Measurements from ENCODE around the gene MT1A. TPM values are rescaled to one million over a fixed set of nuclear protein-coding genes. Genes with fewer than 3 reads are reported as not detected.
A peak's percentile ranks its signal among the peaks of the same experiment; 100 is the strongest.

Gene MT1A
- total and polyA plus RNA-seq, 10 of the 15 experiments (the other 5 are each of a cell fraction or from before 2014, with no cell fraction given), result not detected

DNA sequence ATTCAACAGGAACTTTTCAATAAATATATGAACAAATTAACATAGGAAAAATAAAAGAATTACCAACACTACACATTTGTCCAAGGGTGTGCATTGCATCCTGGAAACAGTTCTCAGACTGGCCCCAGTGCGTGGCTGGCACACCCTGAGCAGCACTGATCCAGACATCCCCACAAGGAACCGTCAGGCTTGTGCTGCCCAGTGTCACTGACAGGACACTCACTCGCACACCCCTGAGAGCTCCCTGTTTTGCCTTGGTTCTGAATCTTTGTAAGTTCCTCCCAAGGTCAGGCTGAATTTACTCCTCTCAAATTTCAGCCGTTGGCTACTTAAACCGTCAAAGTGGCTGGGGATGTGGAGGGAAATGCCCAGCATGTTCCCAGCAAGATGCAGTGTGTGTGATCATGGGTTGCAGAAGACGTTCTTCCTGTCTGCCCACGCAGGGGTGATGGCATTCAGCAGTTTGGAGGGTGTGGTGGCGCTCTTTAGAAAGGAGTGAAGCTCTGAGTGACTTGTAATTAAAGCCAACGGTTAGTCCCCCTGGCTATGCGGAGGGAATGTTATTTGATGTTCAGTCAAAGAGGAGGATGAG, 28.4 kb upstream of the MT1A start:
- peak overlapping the region; percentile 82 for H3K4me2 ChIP-seq (ENCODE audit: control insufficient read depth, insufficient read depth)
- H4K20me1 ChIP-seq (ENCODE audit: control insufficient read depth, insufficient read depth), result no peaks in the 10 kb centered on the region
- H3K27ac ChIP-seq (ENCODE audit: control insufficient read depth, insufficient read depth), result peak overlapping the region; percentile 50
- no peaks in the 10 kb centered on the region for H3K9me3 ChIP-seq (replicated peaks; ENCODE audit: control insufficient read depth, insufficient read depth, low read length)
- BruUV-seq (replicated peaks), result no TSS peak
- peak overlapping the region; percentile 60 for H2AFZ ChIP-seq (ENCODE audit: control insufficient read depth, low read depth, low read length)
- H3K9ac ChIP-seq (ENCODE audit: control insufficient read depth, insufficient read depth, low read length), result peak overlapping the region; percentile 38; the same call in 1 of the 2 replicates
- in situ Hi-C loops (cut with MboI) (no loop called here), intact Hi-C loops (cut with micrococcal nuclease; ENCODE audit: unreplicated experiment) (no loop called here)
- DNase-seq (ENCODE audit: low read depth, low spot score) (peak; percentile 55), ATAC-seq (peak; percentile 49), FAIRE-seq (no peak)
- CTCF ChIA-PET, result interaction anchor here (1.0 to 10.0 kb wide), 8 partner anchors 9 to 92 kb away, joined by 3 to 77 read pairs (median 6); no protein-coding TSS in a partner anchor
- H3K36me3 ChIP-seq (ENCODE audit: control insufficient read depth in 2 of 2, insufficient read depth in 2 of 2, low read length in 1 of 2), result no peaks in the 10 kb centered on the region
- no peaks in the 10 kb centered on the region for H3K27me3 ChIP-seq (replicated peaks in 1 of 2; ENCODE audit: control insufficient read depth in 2 of 2, insufficient read depth in 2 of 2, low read length in 1 of 2)
- POLR2A ChIA-PET, result interaction anchor here (0.6 to 1.7 kb wide), 3 partner anchors 15 to 359 kb away, joined by 3 to 4 read pairs (median 3); partner anchors contain the start of genes MT1E and MT1X
- peaks cover 29% of the 10 kb centered on the region for H3K4me1 ChIP-seq (ENCODE audit: control insufficient read depth, insufficient read depth, low read length)
- RAD21 ChIA-PET (ENCODE audit: unreplicated experiment), result interaction anchor here (1.3 to 4.6 kb wide), 5 partner anchors 14 to 91 kb away, joined by 3 to 23 read pairs (median 5); no protein-coding TSS in a partner anchor
- WGBS (ENCODE audit: insufficient coverage, insufficient replicate concordance, low lambda C conversion rate, missing lambda C conversion rate), result 8% methylated on average over 10 of the region's 10 CpGs
- SMC1A ChIA-PET (ENCODE audit: uncharacterized antibody, unreplicated experiment), result interaction anchor here (0.7 to 4.6 kb wide), 9 partner anchors 9 to 729 kb away, joined by 3 to 27 read pairs (median 6); no protein-coding TSS in a partner anchor
- no peaks in the 10 kb centered on the region for H3K79me2 ChIP-seq (ENCODE audit: control insufficient read depth, insufficient read depth, low read length)
- peak overlapping the region; percentile 70 for H3K4me3 ChIP-seq
- TF ChIP-seq SMC3 (IDR thresholded peaks at IDR 0.05; ENCODE audit: borderline replicate concordance, low read length) (0 out of 2 replicates have a peak, but pooled peaks have one; percentile 12), RELA (IDR thresholded peaks at IDR 0.05; ENCODE audit: borderline replicate concordance, partially characterized antibody) (peak; percentile 95), PML (IDR thresholded peaks at IDR 0.05; ENCODE audit: low read length) (peak; percentile 36; the same call in 1 of the 2 replicates), BHLHE40 (IDR thresholded peaks at IDR 0.05; ENCODE audit: borderline replicate concordance in 1 of 2, low read depth in 2 of 2, low read length in 1 of 2) (peak; percentile 20 to 53; a peak in 2 of 4 replicates), TAF1 (IDR thresholded peaks at IDR 0.05; ENCODE audit: borderline replicate concordance, low read depth, low read length) (0 out of 2 replicates have a peak, but pooled peaks have one; percentile 15), POLR2AphosphoS5 (IDR thresholded peaks at IDR 0.05; ENCODE audit: low read length) (0 out of 2 replicates have a peak, but pooled peaks have one; percentile 10), MTA3 (IDR thresholded peaks at IDR 0.05; ENCODE audit: borderline replicate concordance, low read length) (peak; percentile 45; the same call in 1 of the 2 replicates), EGR1 (IDR thresholded peaks at IDR 0.05; ENCODE audit: borderline replicate concordance in 1 of 2, low read depth in 2 of 2, low read length in 2 of 2) (peak in 1 of 2 experiments; percentile 75; a peak in 1 of 3 replicates), EP300 (IDR thresholded peaks at IDR 0.05; ENCODE audit: borderline replicate concordance in 1 of 2, control insufficient read depth in 1 of 2, low read depth in 2 of 2, low read length in 2 of 2) (peak in 1 of 2 experiments; percentile 46; a peak in 1 of 4 replicates), BACH1 (IDR thresholded peaks at IDR 0.05; ENCODE audit: borderline replicate concordance) (peak; percentile 55; the same call in 1 of the 2 replicates), GABPA (IDR thresholded peaks at IDR 0.05; ENCODE audit: low read depth) (peak; percentile 45; the same call in 1 of the 2 replicates), MXI1 (IDR thresholded peaks at IDR 0.05; ENCODE audit: low read depth, low read length) (no peak)
- TF ChIP-seq, protein P1, sequence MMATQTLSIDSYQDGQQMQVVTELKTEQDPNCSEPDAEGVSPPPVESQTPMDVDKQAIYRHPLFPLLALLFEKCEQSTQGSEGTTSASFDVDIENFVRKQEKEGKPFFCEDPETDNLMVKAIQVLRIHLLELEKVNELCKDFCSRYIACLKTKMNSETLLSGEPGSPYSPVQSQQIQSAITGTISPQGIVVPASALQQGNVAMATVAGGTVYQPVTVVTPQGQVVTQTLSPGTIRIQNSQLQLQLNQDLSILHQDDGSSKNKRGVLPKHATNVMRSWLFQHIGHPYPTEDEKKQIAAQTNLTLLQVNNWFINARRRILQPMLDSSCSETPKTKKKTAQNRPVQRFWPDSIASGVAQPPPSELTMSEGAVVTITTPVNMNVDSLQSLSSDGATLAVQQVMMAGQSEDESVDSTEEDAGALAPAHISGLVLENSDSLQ (IDR thresholded peaks at IDR 0.05), result peak; percentile 72
- TF ChIP-seq, protein P2, sequence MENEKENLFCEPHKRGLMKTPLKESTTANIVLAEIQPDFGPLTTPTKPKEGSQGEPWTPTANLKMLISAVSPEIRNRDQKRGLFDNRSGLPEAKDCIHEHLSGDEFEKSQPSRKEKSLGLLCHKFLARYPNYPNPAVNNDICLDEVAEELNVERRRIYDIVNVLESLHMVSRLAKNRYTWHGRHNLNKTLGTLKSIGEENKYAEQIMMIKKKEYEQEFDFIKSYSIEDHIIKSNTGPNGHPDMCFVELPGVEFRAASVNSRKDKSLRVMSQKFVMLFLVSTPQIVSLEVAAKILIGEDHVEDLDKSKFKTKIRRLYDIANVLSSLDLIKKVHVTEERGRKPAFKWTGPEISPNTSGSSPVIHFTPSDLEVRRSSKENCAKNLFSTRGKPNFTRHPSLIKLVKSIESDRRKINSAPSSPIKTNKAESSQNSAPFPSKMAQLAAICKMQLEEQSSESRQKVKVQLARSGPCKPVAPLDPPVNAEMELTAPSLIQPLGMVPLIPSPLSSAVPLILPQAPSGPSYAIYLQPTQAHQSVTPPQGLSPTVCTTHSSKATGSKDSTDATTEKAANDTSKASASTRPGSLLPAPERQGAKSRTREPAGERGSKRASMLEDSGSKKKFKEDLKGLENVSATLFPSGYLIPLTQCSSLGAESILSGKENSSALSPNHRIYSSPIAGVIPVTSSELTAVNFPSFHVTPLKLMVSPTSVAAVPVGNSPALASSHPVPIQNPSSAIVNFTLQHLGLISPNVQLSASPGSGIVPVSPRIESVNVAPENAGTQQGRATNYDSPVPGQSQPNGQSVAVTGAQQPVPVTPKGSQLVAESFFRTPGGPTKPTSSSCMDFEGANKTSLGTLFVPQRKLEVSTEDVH (IDR thresholded peaks at IDR 0.05; ENCODE audit: low read depth, partially characterized antibody), result peak; percentile 10
- TF ChIP-seq, protein P3, sequence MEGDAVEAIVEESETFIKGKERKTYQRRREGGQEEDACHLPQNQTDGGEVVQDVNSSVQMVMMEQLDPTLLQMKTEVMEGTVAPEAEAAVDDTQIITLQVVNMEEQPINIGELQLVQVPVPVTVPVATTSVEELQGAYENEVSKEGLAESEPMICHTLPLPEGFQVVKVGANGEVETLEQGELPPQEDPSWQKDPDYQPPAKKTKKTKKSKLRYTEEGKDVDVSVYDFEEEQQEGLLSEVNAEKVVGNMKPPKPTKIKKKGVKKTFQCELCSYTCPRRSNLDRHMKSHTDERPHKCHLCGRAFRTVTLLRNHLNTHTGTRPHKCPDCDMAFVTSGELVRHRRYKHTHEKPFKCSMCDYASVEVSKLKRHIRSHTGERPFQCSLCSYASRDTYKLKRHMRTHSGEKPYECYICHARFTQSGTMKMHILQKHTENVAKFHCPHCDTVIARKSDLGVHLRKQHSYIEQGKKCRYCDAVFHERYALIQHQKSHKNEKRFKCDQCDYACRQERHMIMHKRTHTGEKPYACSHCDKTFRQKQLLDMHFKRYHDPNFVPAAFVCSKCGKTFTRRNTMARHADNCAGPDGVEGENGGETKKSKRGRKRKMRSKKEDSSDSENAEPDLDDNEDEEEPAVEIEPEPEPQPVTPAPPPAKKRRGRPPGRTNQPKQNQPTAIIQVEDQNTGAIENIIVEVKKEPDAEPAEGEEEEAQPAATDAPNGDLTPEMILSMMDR (IDR thresholded peaks at IDR 0.05 in 2 of 3, conservative IDR thresholded peaks at IDR 0.05 in 1 of 3; ENCODE audit: control insufficient read depth in 2 of 3, extremely low read depth in 1 of 3, insufficient read depth in 1 of 3, low read depth in 3 of 3, low read length in 3 of 3), result peak in 1 of 3 experiments; percentile 10; a peak in 1 of 6 replicates

Data from GM12878 (cell line).